Fibroblast of villous mesenchyme (primary cell): Measurements from ENCODE around the gene NKX1-2. TPM values are rescaled to one million over a fixed set of nuclear protein-coding genes. Genes with fewer than 3 reads are reported as not detected.

Experiments used
- DNase-seq: peaks from one replicate; pipeline ENCODE4 v3.0.0-alpha.2; 2010; ENCODE audit warnings: low read depth
- H3K4me3 ChIP-seq: 2 replicates; pipeline ENCODE4 v1.5.1; 2011; ENCODE audit warnings: low read depth, mild to moderate bottlenecking, low read length
- total RNA-seq: library from RNA; depleted of rRNA; stranded (reverse); fragments of >200 nt; gene quantifications from 2 replicates; pipeline ENCODE4 v1.2.3, GENCODE V29; 2012
- TF ChIP-seq, protein P1 (sequence below): IDR thresholded peaks from 2 replicates; pipeline ENCODE4 v1.5.1; 2012; ENCODE audit warnings: low read depth, mild to moderate bottlenecking, low read length; ENCODE audit not compliant: insufficient read depth

Gene NKX1-2
- total RNA-seq, 1 donor = not detected

- DNase-seq = no peak
- TF ChIP-seq, protein P1, sequence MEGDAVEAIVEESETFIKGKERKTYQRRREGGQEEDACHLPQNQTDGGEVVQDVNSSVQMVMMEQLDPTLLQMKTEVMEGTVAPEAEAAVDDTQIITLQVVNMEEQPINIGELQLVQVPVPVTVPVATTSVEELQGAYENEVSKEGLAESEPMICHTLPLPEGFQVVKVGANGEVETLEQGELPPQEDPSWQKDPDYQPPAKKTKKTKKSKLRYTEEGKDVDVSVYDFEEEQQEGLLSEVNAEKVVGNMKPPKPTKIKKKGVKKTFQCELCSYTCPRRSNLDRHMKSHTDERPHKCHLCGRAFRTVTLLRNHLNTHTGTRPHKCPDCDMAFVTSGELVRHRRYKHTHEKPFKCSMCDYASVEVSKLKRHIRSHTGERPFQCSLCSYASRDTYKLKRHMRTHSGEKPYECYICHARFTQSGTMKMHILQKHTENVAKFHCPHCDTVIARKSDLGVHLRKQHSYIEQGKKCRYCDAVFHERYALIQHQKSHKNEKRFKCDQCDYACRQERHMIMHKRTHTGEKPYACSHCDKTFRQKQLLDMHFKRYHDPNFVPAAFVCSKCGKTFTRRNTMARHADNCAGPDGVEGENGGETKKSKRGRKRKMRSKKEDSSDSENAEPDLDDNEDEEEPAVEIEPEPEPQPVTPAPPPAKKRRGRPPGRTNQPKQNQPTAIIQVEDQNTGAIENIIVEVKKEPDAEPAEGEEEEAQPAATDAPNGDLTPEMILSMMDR = no peak
- H3K4me3 ChIP-seq = no peak overlapping the region
Measured at GRCh38 chr10:124495162-124495561, 45.3 kb upstream of the NKX1-2 start.

GRCh38 chr10:124494046-124494807 is 44.4 kb upstream of the NKX1-2 start:
- peak; percentile 6 for DNase-seq
- no peak overlapping the region for H3K4me3 ChIP-seq
- TF ChIP-seq, protein P1 = no peak

DNA sequence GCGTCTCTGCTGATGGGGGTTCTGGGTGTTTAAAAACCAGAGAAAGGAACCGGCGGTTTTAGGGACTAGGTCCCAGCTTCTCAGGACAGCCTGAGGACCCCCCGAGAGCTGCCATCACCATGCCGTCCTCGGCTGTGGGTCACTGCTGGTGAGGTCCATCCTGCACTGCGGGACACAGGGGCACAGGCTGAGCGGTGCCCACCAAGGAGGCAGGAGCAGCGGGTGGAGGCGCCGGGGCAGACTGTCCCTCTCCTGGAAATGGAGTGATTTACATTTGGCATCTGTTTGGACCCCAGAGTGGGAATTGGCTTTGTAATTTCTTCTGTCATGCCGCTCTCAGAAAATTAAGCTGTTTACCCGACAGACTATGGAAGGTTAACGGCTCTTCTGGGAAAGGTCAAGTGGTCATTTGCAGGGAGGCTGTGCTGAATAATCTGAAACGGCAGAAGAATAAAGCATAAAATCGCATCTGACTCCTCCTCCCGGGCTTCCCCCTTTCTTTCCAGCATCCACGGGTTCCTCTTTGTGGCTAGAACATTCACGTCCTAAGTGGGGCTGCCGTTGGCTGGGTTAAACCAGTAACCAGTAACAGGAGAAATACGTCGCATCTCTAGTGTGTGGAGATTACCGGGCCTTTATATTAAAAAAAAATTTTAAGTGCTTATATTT is 43.5 kb upstream of the NKX1-2 start:
- TF ChIP-seq, protein P1 = no peak
- H3K4me3 ChIP-seq = no peak overlapping the region
- peak; percentile 3 for DNase-seq

DNA sequence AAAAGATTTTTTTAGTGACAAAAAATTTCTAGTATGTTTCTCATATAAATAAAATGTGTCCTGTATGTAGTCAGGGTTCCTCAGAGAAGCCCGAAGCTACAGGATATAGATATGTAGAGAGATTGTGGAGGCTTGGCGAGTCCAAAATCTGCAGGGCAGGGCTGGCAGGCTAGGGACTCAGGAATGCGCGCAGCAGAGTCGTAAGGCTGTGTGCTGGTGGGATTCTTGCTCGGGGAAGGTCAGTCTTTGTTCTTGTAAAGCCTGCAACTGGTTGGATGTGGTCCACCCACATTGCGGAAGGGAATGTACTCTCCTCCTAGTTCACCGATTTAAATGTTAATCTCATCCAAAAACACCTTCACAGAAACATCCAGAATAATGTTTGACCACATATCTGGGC is 42.4 kb upstream of the NKX1-2 start:
- no peak for DNase-seq
- TF ChIP-seq, protein P1 = no peak
- H3K4me3 ChIP-seq = no peak overlapping the region

DNA sequence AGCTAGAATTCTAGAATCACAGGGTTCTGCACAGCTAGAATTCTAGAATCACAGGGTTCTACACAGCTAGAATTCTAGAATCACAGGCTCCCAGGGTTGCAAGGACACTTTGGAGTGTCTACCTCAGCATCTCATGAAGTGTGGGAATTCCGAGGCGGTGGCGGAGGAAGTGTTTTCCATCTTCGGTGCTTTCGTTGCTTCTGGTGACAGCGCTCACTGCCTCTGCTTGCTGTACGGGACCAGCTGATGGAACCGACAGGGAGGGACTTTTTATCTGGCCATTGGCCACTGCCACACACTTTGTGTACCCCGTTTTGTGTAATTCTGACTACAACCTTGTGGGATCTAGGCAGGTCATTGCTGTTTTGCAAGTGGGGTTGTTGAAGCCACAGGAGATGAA is 41.3 kb upstream of the NKX1-2 start:
- TF ChIP-seq, protein P1 = no peak
- no peak overlapping the region for H3K4me3 ChIP-seq
- no peak for DNase-seq

DNA sequence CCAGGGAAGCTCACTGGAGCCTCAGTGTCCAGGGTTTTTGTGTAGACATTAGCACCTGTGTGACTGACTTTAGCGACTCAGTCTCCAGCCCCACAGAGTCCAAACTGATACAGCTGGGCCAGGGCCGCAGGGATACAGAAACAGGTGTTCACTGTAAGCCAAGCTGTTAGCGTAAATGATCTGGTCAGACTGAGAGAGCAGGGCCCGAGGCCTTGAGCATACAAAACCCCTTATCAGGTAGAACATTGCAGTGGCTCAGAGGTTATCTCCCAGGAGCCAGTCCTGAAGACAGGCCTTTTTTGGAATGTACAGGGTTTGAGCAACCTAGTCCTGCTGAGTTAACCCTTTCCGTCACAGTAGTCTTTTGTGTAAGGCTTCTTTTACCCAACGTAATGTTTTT is 36.8 kb upstream of the NKX1-2 start:
- TF ChIP-seq, protein P1 = no peak
- no peak for DNase-seq
- no peak overlapping the region for H3K4me3 ChIP-seq
